Naive thymus-derived CD8-positive, alpha-beta T cell (primary cell): ENCODE data around the gene KCNQ1OT1. TPM values are rescaled to one million over a fixed set of nuclear protein-coding genes. Genes with fewer than 3 reads are reported as not detected.

Experiments used
- ATAC-seq, 2 donors: fragments of 150-1000 bp; cut with Tn5 transposase in 1 of 2; sonication (Bioruptor Pico), chemical (Tn5 transposase) in 1 of 2; 1 replicate in 1 of 2; 2 replicates in 1 of 2; pipeline ENCODE4 v1.10.0; 2021; ENCODE audit warnings: mild to moderate bottlenecking in 2 of 2, moderate library complexity in 2 of 2
- POLR2A ChIA-PET: fragments of 350-600 bp; sonication (Branson Sonifier 250); formaldehyde crosslinking; loops from one replicate; lab custom pipeline; 2021; ENCODE audit warnings: antibody characterized with exemption; lab: Charles Lee
- DNase-seq, 10 donors: peaks; one replicate each; pipeline versions ENCODE4 v3.0.0 to v3.0.0-alpha.2; 2020 to 2022
- H3K27ac Mint-ChIP-seq, 10 donors: one replicate each; pipeline ENCODE4 v1.8.0; 2020 to 2022; ENCODE audit warnings: mild to moderate bottlenecking in 10 of 10, mixed read lengths in 10 of 10, moderate library complexity in 4 of 10, inconsistent platforms in 1 of 10
- H3K27me3 Mint-ChIP-seq, 5 donors: one replicate each; pipeline ENCODE4 v1.8.0; 2021 to 2022; ENCODE audit warnings: mixed read lengths in 5 of 5
- H3K36me3 Mint-ChIP-seq, 3 donors: one replicate each; pipeline ENCODE4 v1.8.0; 2020 to 2022; ENCODE audit warnings: mixed read lengths in 3 of 3, mild to moderate bottlenecking in 2 of 3, inconsistent platforms in 1 of 3
- H3K4me1 Mint-ChIP-seq, 4 donors: one replicate each; pipeline ENCODE4 v1.8.0; 2021 to 2022; ENCODE audit warnings: mixed read lengths in 4 of 4
- H3K4me3 Mint-ChIP-seq, 10 donors: one replicate each; pipeline ENCODE4 v1.8.0; 2020 to 2022; ENCODE audit warnings: mild to moderate bottlenecking in 10 of 10, mixed read lengths in 10 of 10, moderate library complexity in 6 of 10, inconsistent platforms in 1 of 10
- H3K9me3 Mint-ChIP-seq, 9 donors: one replicate each; pipeline ENCODE4 v1.8.0; 2020 to 2022; ENCODE audit warnings: mixed read lengths in 9 of 9, mild to moderate bottlenecking in 3 of 9, inconsistent platforms in 1 of 9, moderate library complexity in 1 of 9
- polyA plus RNA-seq, 3 donors: library from polyadenylated mRNA; unstranded; fragments of 300-500 nt; fragmentation: Illumina TruSeq; gene quantifications; one replicate each; pipeline ENCODE4 v1.2.3, GENCODE V29; 2021
- total RNA-seq, 8 experiments: library from RNA in 2 of 8; stranded (reverse) in 2 of 8; gene quantifications; one replicate each; pipeline ENCODE4 v1.2.3 and lab custom pipeline; 2021 to 2026

KCNQ1OT1 gene
- total and polyA plus RNA-seq, 5 experiments from 2014 or later, result 0.03 to 0.22 (median 0.05) TPM

DNA sequence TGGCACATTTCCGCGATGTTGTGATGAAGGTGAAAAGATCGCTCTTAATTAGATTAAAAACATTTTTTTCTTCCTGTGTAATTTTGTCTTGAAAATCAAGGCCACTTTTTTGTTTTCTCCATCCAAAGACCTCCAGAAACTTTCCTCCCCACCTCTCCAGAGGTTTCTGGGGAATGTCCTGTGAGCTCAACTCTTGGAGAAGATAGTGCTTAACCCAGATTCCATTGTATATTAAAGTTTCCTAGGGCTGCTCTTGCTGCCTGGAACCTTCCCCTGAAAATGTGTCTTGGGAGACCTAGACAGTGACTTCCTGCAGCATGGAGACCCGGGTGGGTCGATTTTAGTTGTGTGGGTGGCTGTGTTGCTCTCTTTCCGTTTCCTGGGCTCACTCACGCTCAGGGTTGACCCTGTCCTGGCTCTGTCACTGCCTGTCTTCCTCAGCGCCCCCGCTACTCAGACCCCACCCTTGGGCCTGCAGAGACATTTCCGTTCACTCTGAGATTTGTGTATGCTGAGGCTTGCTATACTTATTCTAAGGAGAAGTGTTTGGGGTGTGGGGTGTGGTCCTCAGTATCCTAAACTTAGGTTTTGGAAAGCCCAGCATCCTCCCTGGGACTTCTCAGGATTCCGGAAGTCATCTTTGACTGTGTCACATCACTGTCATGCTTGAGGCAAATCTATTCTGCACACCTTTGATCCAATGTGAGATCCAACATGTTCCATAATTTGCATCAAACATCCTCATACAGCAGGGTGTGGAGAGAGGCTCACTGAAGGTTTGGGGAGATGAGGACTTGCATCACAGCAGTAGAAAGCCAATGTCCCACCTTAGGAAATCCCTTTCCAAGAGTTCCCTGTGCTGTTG is 47.2 kb downstream of the KCNQ1OT1 start:
- Mint-ChIP-seq H3K4me1 (peaks cover 2 to 23% (median 10%) of the 10 kb centered on the region in 4 donors), H3K27ac (no peak overlapping the region), H3K27me3 (no peaks in the 10 kb centered on the region), H3K4me3 (peak overlapping the region in 1 of 10 donors; percentile 15), H3K9me3 (peaks cover 9 to 39% (median 33%) of the 10 kb centered on the region in 9 donors), H3K36me3 (peaks cover 41 to 49% (median 42%) of the 10 kb centered on the region in 3 donors)
- ATAC-seq, result no peak
- POLR2A ChIA-PET, result no interaction called here
- DNase-seq, result no peak

DNA sequence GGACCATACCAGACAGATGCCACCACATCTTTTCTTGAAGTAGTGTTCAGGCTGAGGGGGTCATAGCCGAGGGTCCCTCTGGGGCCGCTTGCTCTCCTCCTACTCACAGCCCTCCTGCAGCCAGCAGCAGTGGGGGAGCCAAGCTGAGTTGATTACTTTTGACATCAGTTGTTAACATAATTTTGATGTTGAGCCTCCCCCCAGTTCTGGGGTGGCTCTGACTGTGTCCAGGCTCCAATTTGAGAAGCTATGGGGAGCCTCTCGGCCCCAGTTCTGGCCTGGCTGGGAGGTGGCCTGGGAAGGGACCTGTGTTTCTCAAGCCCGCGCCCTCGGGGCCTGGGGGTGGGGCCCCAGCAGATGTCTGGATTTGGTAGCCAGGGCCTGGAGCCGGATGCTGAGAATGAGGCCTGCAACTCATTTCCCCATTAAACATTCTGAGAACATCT is 47.9 kb downstream of the KCNQ1OT1 start:
- Mint-ChIP-seq H3K27me3 (no peaks in the 10 kb centered on the region), H3K36me3 (peaks cover 41 to 50% (median 49%) of the 10 kb centered on the region in 3 donors), H3K27ac (no peak overlapping the region), H3K4me1 (peaks cover 2 to 29% (median 9%) of the 10 kb centered on the region in 4 donors), H3K4me3 (no peak overlapping the region), H3K9me3 (peaks cover 16 to 46% (median 40%) of the 10 kb centered on the region in 9 donors)
- DNase-seq, result no peak
- ATAC-seq, result no peak
- POLR2A ChIA-PET, result no interaction called here

DNA sequence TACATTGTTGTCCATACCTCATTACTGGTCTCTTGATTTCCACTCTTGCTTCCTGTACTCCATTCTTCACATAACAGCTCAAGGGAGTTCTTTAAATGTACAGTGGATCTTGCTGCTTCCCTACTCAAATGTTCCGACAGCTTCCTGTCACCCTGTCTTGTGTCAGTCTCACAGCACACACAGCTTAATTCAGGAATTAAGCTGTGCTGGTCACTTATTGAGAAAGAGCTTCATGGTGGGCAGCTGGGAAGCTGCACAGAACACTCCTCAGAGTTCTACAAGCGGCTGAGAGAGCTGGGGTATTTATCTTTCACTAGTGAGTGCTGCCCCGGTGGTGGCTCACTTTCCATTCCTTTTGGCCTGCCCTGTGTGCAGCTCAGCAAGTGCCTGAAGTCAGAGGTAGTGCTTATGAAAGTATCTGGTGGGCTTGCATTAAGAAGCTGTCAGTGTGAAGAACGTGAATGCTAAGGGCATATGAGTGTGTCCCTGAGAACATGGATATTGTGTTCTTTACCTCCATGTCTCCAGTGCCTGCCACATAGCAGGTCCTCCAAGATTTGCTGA is 48.7 kb downstream of the KCNQ1OT1 start:
- peaks cover 43 to 57% (median 44%) of the 10 kb centered on the region in 3 donors for H3K36me3 Mint-ChIP-seq
- POLR2A ChIA-PET, result no interaction called here
- ATAC-seq (no peak), DNase-seq (no peak)
- no peak overlapping the region for H3K4me3 Mint-ChIP-seq
- no peaks in the 10 kb centered on the region for H3K27me3 Mint-ChIP-seq
- H3K27ac Mint-ChIP-seq, result no peak overlapping the region
- H3K4me1 Mint-ChIP-seq, result peaks cover 1 to 22% (median 7%) of the 10 kb centered on the region in 4 donors
- peaks cover 16 to 53% (median 43%) of the 10 kb centered on the region in 9 donors for H3K9me3 Mint-ChIP-seq

DNA sequence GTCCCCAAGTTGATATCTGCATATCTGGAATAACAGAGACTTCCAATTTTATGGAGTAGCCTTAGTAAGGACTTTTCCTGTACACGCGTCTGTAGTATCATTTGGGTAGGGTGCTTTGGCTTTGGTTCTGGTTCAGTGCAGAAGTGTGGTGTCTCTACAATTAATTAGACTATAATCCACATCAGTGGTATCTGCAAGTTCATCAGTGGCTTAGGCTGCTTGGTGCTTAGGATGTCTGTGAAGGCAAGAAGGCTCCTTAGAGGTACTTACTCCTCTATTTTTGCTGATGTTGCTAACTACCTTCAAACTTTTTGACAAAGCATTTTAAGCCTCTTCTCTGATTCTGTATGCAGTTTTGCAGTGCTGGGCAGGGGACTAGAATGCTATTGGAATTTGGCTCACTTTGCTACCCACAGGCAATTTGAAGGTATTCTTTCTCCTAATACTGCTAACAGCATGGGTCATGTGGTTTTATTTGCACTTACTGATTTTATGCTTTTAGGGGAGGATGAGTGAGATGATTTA is 49.4 kb downstream of the KCNQ1OT1 start:
- peaks cover 0 to 17% (median 4%) of the 10 kb centered on the region in 4 donors for H3K4me1 Mint-ChIP-seq
- no peak for ATAC-seq
- peak overlapping the region in 1 of 10 donors; percentile 4 for H3K4me3 Mint-ChIP-seq
- no peak overlapping the region for H3K27ac Mint-ChIP-seq
- H3K36me3 Mint-ChIP-seq, result peaks cover 41 to 63% (median 44%) of the 10 kb centered on the region in 3 donors
- POLR2A ChIA-PET, result no interaction called here
- no peak for DNase-seq
- peaks cover 16 to 60% (median 43%) of the 10 kb centered on the region in 9 donors for H3K9me3 Mint-ChIP-seq
- no peaks in the 10 kb centered on the region for H3K27me3 Mint-ChIP-seq

DNA sequence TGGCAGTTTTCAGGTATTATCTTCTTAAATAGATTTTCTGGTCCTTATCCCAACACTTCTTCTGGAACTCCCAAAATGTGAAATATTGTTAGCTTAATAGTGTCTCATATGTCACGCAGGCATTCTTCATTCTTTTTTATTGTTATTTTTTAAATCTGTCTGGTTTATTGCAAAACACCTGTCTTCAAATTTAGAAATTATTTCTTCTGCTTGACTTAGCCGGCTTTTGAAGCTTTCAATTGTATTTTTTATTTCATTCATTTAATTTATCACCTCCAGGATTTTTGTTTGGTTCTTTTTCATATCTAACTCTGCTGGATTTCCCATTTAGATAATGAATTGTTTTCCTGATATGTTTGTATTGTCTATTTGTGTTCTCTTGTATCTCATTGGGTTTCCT is 49.9 kb downstream of the KCNQ1OT1 start:
- Mint-ChIP-seq H3K4me1 (peaks cover 0 to 16% (median 4%) of the 10 kb centered on the region in 4 donors), H3K36me3 (peaks cover 41 to 63% (median 42%) of the 10 kb centered on the region in 3 donors), H3K9me3 (peaks cover 16 to 64% (median 43%) of the 10 kb centered on the region in 9 donors), H3K4me3 (no peak overlapping the region), H3K27ac (no peak overlapping the region), H3K27me3 (no peaks in the 10 kb centered on the region)
- DNase-seq (no peak), ATAC-seq (no peak)
- POLR2A ChIA-PET, result no interaction called here

DNA sequence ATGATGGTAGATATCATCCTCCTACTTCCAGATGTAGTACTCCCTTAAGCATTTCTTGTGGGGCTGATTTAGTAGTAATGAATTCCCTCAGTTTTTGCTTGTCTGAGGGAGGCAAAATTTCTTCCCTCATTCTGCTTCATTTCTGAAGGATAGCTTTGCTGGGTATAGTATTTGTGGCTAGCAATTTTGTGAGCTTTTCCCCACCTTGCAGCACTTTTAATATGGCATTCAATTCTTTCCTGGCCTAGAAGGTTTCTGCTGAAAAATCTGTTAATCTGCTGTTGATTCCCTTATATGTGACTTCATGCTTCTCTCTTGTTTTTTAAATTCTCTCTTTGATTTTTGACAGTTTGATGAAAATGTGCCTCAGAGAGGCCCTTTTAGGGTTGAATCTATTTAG is 50.4 kb downstream of the KCNQ1OT1 start:
- POLR2A ChIA-PET, result no interaction called here
- H3K4me3 Mint-ChIP-seq, result no peak overlapping the region
- no peak overlapping the region for H3K27ac Mint-ChIP-seq
- peaks cover 18 to 68% (median 43%) of the 10 kb centered on the region in 9 donors for H3K9me3 Mint-ChIP-seq
- no peaks in the 10 kb centered on the region for H3K27me3 Mint-ChIP-seq
- ATAC-seq (no peak), DNase-seq (no peak)
- H3K4me1 Mint-ChIP-seq, result peaks cover 0 to 12% (median 2%) of the 10 kb centered on the region in 4 donors
- peaks cover 41 to 65% (median 45%) of the 10 kb centered on the region in 3 donors for H3K36me3 Mint-ChIP-seq

DNA sequence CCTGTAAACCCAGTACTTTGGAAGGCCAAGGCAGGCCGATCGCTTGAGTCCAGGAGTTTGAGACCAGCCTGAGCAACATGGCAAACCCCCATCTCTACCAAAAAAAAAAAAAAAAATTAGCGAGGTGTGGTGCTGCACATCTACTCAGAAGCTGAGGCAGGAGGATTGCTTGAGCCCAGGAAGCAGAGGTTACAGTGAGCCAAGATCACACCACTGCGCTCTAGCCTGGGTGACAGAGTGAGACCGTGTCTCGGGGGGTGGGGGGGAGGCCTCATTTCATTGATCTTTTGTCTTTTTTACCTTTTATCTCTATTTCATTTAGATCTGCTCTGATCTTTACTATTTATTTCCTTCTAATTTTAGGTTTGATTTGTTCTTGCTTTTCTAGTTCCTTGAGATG is 51.8 kb downstream of the KCNQ1OT1 start:
- peaks cover 45 to 74% (median 59%) of the 10 kb centered on the region in 3 donors for H3K36me3 Mint-ChIP-seq
- no peaks in the 10 kb centered on the region for H3K27me3 Mint-ChIP-seq
- no peak overlapping the region for H3K4me3 Mint-ChIP-seq
- ATAC-seq (no peak), DNase-seq (no peak)
- H3K27ac Mint-ChIP-seq, result peak overlapping the region in 1 of 10 donors; percentile 13
- POLR2A ChIA-PET, result no interaction called here
- peaks cover 23 to 82% (median 57%) of the 10 kb centered on the region in 9 donors for H3K9me3 Mint-ChIP-seq
- peaks cover 0 to 11% (median under 1%) of the 10 kb centered on the region in 4 donors for H3K4me1 Mint-ChIP-seq

DNA sequence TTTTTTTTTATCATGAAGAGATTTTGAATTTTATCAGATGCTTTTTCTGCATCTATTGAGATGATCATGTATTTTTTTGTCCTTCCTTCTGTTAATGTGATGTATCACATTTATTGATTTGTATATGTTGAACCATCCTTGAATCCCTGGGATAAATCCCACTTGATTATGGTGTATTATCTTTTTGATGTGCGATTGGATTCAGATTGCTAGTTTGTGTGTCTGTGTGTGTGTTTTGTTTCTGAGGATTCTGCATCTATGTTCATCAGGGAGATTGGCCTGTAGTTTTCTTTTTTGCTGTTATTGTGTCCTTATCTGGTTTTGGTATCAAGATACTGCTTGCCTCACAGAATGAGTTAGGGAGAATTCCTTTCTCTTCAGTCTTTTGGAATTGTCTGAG is 52.6 kb downstream of the KCNQ1OT1 start:
- Mint-ChIP-seq H3K27ac (no peak overlapping the region), H3K36me3 (peaks cover 48 to 78% (median 65%) of the 10 kb centered on the region in 3 donors), H3K27me3 (no peaks in the 10 kb centered on the region), H3K9me3 (peaks cover 27 to 90% (median 65%) of the 10 kb centered on the region in 9 donors), H3K4me1 (peaks cover 0 to 6% (median 0%) of the 10 kb centered on the region in 4 donors), H3K4me3 (no peak overlapping the region)
- POLR2A ChIA-PET, result no interaction called here
- DNase-seq, result no peak
- ATAC-seq, result no peak

DNA sequence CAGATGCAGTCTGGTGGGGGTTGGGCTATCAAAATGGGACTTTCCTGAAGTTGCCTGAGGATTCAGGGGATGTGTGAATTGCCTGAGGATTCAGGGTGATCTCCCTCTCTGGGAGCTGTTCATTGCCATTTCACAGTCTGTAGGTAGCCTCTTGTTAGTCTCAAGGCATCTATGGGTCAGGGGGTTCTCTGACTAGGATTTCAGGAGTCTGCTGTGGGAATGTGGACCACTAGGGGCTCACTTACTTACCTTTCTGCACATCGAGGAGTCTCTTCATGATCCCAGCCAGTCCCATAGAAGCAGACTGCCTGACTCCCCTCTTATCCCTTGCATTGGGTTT is 54.0 kb downstream of the KCNQ1OT1 start:
- Mint-ChIP-seq H3K9me3 (peaks cover 34 to 98% (median 72%) of the 10 kb centered on the region in 9 donors), H3K4me1 (peaks cover 0 to 6% (median 0%) of the 10 kb centered on the region in 4 donors), H3K36me3 (peaks cover 57 to 84% (median 69%) of the 10 kb centered on the region in 3 donors), H3K4me3 (no peak overlapping the region), H3K27me3 (no peaks in the 10 kb centered on the region), H3K27ac (no peak overlapping the region)
- DNase-seq (no peak), ATAC-seq (no peak)
- POLR2A ChIA-PET, result no interaction called here

DNA sequence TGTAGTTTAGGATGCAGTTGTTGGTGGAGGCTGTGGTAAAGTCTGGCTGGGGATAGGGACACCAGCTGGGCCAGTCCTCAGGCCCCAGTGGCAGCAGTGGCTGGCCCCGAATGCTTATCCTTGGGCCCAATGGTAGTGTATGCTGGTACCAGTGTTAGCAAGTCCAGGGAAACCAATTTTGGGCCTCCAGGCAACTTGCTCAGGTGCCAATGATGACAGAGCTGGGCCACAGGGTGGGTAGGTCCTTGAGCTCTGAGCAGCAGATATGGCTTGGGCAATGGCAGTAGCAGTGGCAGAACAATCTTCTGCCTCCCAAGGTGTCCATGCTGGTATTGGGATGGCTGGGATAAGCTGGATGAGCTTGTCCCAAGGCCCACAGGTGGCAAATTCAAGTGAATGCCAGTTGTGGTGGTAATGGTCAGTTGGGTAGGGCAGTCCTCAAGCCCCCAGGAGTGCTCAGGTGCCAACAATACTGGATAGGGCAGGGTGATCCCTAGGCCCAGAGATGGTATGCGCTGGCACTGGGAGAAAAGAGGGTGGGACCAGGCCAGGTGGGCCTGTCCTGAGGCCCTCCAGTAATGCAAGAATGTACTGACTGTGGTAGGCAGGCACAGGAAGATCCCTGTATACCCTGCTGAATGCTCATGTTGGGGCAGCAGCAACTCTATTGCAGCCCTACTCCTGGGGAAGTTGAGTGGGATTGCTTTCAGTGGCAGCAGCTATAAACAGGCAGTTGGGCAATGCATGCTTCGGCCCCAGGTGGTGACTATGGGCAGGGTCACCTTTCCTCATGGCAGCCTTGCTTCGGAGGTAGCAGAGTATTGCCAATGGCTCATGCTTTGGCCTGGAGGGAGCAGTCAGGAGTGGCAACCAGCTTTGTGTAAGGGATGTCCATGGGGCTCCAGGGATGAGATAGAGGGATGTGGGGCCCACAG is 54.7 kb downstream of the KCNQ1OT1 start:
- peak overlapping the region in 1 of 10 donors; percentile 11 for H3K27ac Mint-ChIP-seq
- POLR2A ChIA-PET, result no interaction called here
- DNase-seq (no peak), ATAC-seq (no peak)
- peaks cover 63 to 84% (median 69%) of the 10 kb centered on the region in 3 donors for H3K36me3 Mint-ChIP-seq
- peaks cover 35 to 98% (median 72%) of the 10 kb centered on the region in 9 donors for H3K9me3 Mint-ChIP-seq
- H3K4me1 Mint-ChIP-seq, result peaks cover 0 to 6% (median 0%) of the 10 kb centered on the region in 4 donors
- H3K27me3 Mint-ChIP-seq, result no peaks in the 10 kb centered on the region
- peak overlapping the region in 1 of 10 donors; percentile 14 for H3K4me3 Mint-ChIP-seq

DNA sequence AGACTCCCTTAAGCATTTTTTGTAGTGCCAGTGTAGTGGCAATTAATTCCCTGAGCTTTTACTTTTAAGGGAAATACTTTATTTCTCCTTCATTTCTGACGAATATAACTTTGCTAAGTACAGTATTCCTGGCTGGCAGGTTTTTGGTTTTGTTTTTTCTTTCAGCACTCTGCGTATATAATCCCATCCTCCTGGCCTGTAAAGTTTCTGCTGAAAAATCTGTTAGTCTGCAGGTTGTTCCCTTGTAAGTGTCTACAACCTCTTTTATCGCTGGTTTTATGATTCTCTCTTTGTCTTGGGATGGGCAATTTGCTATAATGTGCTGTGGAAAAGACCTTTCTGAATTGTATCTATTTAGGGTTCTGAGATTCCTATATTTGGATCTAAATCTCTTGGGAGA is 56.0 kb downstream of the KCNQ1OT1 start:
- H3K4me1 Mint-ChIP-seq, result peaks cover 0 to 6% (median 0%) of the 10 kb centered on the region in 4 donors
- H3K27ac Mint-ChIP-seq, result peak overlapping the region in 1 of 10 donors; percentile 74
- POLR2A ChIA-PET, result no interaction called here
- H3K4me3 Mint-ChIP-seq, result no peak overlapping the region
- peaks cover 63 to 80% (median 69%) of the 10 kb centered on the region in 3 donors for H3K36me3 Mint-ChIP-seq
- H3K27me3 Mint-ChIP-seq, result no peaks in the 10 kb centered on the region
- ATAC-seq, result no peak
- H3K9me3 Mint-ChIP-seq, result peaks cover 29 to 95% (median 66%) of the 10 kb centered on the region in 9 donors
- no peak for DNase-seq

DNA sequence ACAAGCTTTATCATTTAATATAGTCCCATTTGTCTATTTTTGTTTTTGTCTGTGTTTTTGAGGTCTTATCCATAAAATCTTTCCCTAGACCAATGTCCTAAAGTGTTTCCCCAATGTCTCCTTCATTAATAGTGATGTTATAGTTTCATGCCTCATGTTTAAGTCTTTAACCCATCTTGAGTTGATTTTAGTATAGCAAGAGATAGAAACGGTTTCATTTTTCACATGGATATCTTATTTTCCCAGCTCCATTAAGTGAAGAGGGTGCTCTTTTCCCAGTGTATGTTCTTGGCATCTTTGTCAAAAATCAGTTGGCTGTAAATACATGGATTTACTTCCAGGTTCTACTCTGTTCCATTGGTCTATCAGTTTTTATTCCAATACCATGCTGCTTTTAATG is 58.2 kb downstream of the KCNQ1OT1 start:
- DNase-seq (no peak), ATAC-seq (no peak)
- peaks cover 0 to 3% (median 0%) of the 10 kb centered on the region in 4 donors for H3K4me1 Mint-ChIP-seq
- peaks cover 66 to 84% (median 73%) of the 10 kb centered on the region in 3 donors for H3K36me3 Mint-ChIP-seq
- H3K27ac Mint-ChIP-seq, result no peak overlapping the region
- H3K9me3 Mint-ChIP-seq, result peaks cover 22 to 95% (median 67%) of the 10 kb centered on the region in 9 donors
- no peak overlapping the region for H3K4me3 Mint-ChIP-seq
- H3K27me3 Mint-ChIP-seq, result no peaks in the 10 kb centered on the region
- POLR2A ChIA-PET, result no interaction called here
